HepG2 (cell line): ENCODE measurements around the gene FHIT. TPM values are rescaled to one million over a fixed set of nuclear protein-coding genes. Genes with fewer than 3 reads are reported as not detected.

Source experiments
- microRNA-seq: library from miRNA; unstranded; fragments of <30 nt; microRNA quantifications from one replicate; pipeline ENCODE4, GENCODE V29; 2020
- polyA plus RNA-seq, 8 experiments: library from polyadenylated mRNA; depleted of rRNA in 3 of 8; stranded (reverse) in 7 of 8; unstranded in 1 of 8; fragments of >200 nt; fragmentation: Illumina TruSeq in 4 of 8; extraction: Trizol in 4 of 8; gene quantifications; 2 replicates each; pipeline versions ENCODE4 v1.2.1 to v1.2.3, GENCODE V29; 2011 to 2016; ENCODE audit warnings: low read depth in 4 of 8, missing spikeins in 1 of 8, mixed read lengths in 1 of 8; ENCODE audit not compliant: insufficient read depth in 1 of 8
- small RNA-seq, 3 experiments: library from RNA; depleted of rRNA; stranded (forward); fragments of <200 nt; gene quantifications; one replicate each; pipeline ENCODE3, GENCODE V24; 2012; ENCODE audit warnings: low read depth in 2 of 3, low replicate concordance in 1 of 3; ENCODE audit not compliant: insufficient read length in 3 of 3, insufficient read depth in 2 of 3
- total RNA-seq, 5 experiments: library from RNA; depleted of rRNA; stranded (reverse); fragments of >200 nt; fragmentation: Illumina TruSeq; extraction: Trizol; gene quantifications; 2 replicates each; pipeline ENCODE4 v1.2.3, GENCODE V29; 2016; ENCODE audit warnings: low read depth in 1 of 5

The FHIT gene
- total and polyA plus RNA-seq, 2 of the 13 experiments (the other 11 are each of a cell fraction or from before 2014, with no cell fraction given) = 4.0 to 4.6 TPM

Small RNA genes lying within 50 kb of the gene (microRNA-seq; reads per million reads assigned to microRNA genes)
- gene MIR548BB = not detected

Small RNA genes lying within 50 kb of the gene (small RNA-seq; reads per million reads assigned to genes)
- gene MIR548BB = 0 reads per million in 3 experiments
- 0 reads per million in 3 experiments for gene RF00012
